Measurements from ENCODE around the gene MAP2K1.

DNA sequence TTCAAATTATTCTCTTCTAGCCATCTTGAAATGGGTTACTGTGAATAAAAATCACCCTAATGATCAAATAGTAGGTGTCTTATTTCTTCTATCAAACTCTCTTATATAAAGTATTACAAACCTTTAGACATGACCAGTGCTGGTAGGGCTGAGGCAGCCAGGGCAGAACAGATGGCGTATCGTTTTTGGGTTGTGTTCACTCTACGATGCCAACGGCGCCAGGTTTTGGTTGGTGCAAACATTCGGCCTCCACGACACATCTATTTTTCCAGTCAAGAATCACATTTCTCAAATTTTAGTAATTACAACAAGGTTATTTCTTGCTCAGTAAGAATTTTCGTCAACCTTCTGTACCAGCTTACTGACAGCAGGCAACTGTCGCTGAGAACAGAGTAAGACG lies 115.8 kb downstream of the MAP2K1 start:
- TF ChIP-seq, protein P1, sequence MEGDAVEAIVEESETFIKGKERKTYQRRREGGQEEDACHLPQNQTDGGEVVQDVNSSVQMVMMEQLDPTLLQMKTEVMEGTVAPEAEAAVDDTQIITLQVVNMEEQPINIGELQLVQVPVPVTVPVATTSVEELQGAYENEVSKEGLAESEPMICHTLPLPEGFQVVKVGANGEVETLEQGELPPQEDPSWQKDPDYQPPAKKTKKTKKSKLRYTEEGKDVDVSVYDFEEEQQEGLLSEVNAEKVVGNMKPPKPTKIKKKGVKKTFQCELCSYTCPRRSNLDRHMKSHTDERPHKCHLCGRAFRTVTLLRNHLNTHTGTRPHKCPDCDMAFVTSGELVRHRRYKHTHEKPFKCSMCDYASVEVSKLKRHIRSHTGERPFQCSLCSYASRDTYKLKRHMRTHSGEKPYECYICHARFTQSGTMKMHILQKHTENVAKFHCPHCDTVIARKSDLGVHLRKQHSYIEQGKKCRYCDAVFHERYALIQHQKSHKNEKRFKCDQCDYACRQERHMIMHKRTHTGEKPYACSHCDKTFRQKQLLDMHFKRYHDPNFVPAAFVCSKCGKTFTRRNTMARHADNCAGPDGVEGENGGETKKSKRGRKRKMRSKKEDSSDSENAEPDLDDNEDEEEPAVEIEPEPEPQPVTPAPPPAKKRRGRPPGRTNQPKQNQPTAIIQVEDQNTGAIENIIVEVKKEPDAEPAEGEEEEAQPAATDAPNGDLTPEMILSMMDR (IDR thresholded peaks at IDR 0.05), result no peak
- no peak for TF ChIP-seq ZFX (IDR thresholded peaks at IDR 0.05; ENCODE audit: borderline replicate concordance)

Data from 22Rv1 (cell line).